HepG2 (cell line): Measurements from ENCODE around the gene PDGFRB. TPM values are rescaled to one million over a fixed set of nuclear protein-coding genes. Genes with fewer than 3 reads are reported as not detected.

Experiments used
- AGO2 ChIP-seq: fragments of 200-400 bp; formaldehyde crosslinking; optimal IDR thresholded peaks from 2 replicates; pipeline ENCODE3; 2017; ENCODE audit warnings: mild to moderate bottlenecking, low read depth, low read length, moderate library complexity
- AHDC1 ChIP-seq: sonication (generic); formaldehyde crosslinking; IDR thresholded peaks from 2 replicates; pipeline ENCODE4 v1.5.1; 2020; ENCODE audit warnings: mild to moderate bottlenecking, missing genetic modification reagents, borderline replicate concordance
- ATF3 ChIP-seq: sonication (generic); formaldehyde crosslinking; IDR thresholded peaks from 2 replicates; pipeline ENCODE4 v1.4.0; 2020; ENCODE audit warnings: missing genetic modification reagents
- E2F2 ChIP-seq: sonication (generic); formaldehyde crosslinking; IDR thresholded peaks from 2 replicates; pipeline ENCODE4 v1.4.0; 2020; ENCODE audit warnings: missing genetic modification reagents, borderline replicate concordance
- FOXK2 ChIP-seq: fragments of 450-650 bp; IDR thresholded peaks from 2 replicates; pipeline ENCODE4 v1.6.1; 2016
- FOXO1 ChIP-seq: sonication (generic); formaldehyde crosslinking; IDR thresholded peaks from 2 replicates; pipeline ENCODE4 v1.4.0; 2020; ENCODE audit warnings: missing genetic modification reagents
- GLMP ChIP-seq: sonication (generic); formaldehyde crosslinking; IDR thresholded peaks from 2 replicates; pipeline ENCODE4 v1.9.0; 2021; ENCODE audit warnings: missing genetic modification reagents, mild to moderate bottlenecking, borderline replicate concordance
- HOXA3 ChIP-seq: sonication (generic); formaldehyde crosslinking; IDR thresholded peaks from 2 replicates; pipeline ENCODE4 v1.5.0; 2020; ENCODE audit warnings: missing genetic modification reagents
- KLF9 ChIP-seq: IDR thresholded peaks from 2 replicates; pipeline ENCODE4 v1.6.1; 2016; ENCODE audit warnings: low read depth
- KMT2B ChIP-seq: IDR thresholded peaks from 2 replicates; pipeline ENCODE4 v1.6.1; 2016; ENCODE audit warnings: missing genetic modification reagents, missing compliant biosample characterization
- ZBTB10 ChIP-seq: sonication (generic); formaldehyde crosslinking; IDR thresholded peaks from 2 replicates; pipeline ENCODE4 v1.4.0; 2020; ENCODE audit warnings: missing genetic modification reagents, borderline replicate concordance
- ZNF770 ChIP-seq: sonication (generic); formaldehyde crosslinking; IDR thresholded peaks from 2 replicates; pipeline ENCODE4 v1.5.0; 2020; ENCODE audit warnings: mild to moderate bottlenecking, missing genetic modification reagents
- polyA plus RNA-seq, 8 experiments: library from polyadenylated mRNA; depleted of rRNA in 3 of 8; stranded (reverse) in 7 of 8; unstranded in 1 of 8; fragments of >200 nt; fragmentation: Illumina TruSeq in 4 of 8; extraction: Trizol in 4 of 8; gene quantifications; 2 replicates each; pipeline versions ENCODE4 v1.2.1 to v1.2.3, GENCODE V29; 2011 to 2016; ENCODE audit warnings: low read depth in 4 of 8, missing spikeins in 1 of 8, mixed read lengths in 1 of 8; ENCODE audit not compliant: insufficient read depth in 1 of 8
- total RNA-seq, 5 experiments: library from RNA; depleted of rRNA; stranded (reverse); fragments of >200 nt; fragmentation: Illumina TruSeq; extraction: Trizol; gene quantifications; 2 replicates each; pipeline ENCODE4 v1.2.3, GENCODE V29; 2016; ENCODE audit warnings: low read depth in 1 of 5

PDGFRB gene
- total and polyA plus RNA-seq, 2 of the 13 experiments (the other 11 are each of a cell fraction or from before 2014, with no cell fraction given), result 4.0 to 21.0 TPM

- TF ChIP-seq AHDC1, result peak; percentile 82; the same call in 1 of the 2 replicates
- TF ChIP-seq AGO2, result no peak
- TF ChIP-seq GLMP (CRISPR knock-in tag), result no peak
- TF ChIP-seq ATF3 (CRISPR knock-in tag), result peak; percentile 84
- 0 out of 2 replicates have a peak, but pooled peaks have one; percentile 36 for TF ChIP-seq KLF9 (CRISPR knock-in tag)
- TF ChIP-seq FOXO1 (CRISPR knock-in tag), result peak; percentile 97
- peak; percentile 89; the same call in 1 of the 2 replicates for TF ChIP-seq HOXA3 (CRISPR knock-in tag)
- no peak for TF ChIP-seq E2F2 (CRISPR knock-in tag)
- TF ChIP-seq ZBTB10 (CRISPR knock-in tag), result peak; percentile 35; the same call in 1 of the 2 replicates
- peak; percentile 37; the same call in 1 of the 2 replicates for TF ChIP-seq FOXK2
- TF ChIP-seq ZNF770, result peak; percentile 84
- TF ChIP-seq KMT2B (CRISPR knock-in tag), result 0 out of 2 replicates have a peak, but pooled peaks have one; percentile 33
Measured at GRCh38 chr5:150137168-150137957, 18.3 kb downstream of the PDGFRB start (continued).
